AG04450 (cell line): ENCODE results near the gene PEPD. TPM values are rescaled to one million over a fixed set of nuclear protein-coding genes. Genes with fewer than 3 reads are reported as not detected.

Experiments
- CTCF ChIA-PET: fragments of 300-600, 350-600 bp; formaldehyde crosslinking; extraction: SDS; loops from one replicate; lab custom pipeline; 2022; ENCODE audit warnings: antibody characterized with exemption, inconsistent platforms; lab: Charles Lee
- POLR2A ChIA-PET: fragments of 350-600 bp; formaldehyde crosslinking; extraction: SDS; loops from one replicate; lab custom pipeline; 2021; ENCODE audit warnings: antibody characterized with exemption, inconsistent platforms; lab: Yijun Ruan, JAX
- DNase-seq: peaks from one replicate; pipeline ENCODE4 v3.0.0-alpha.2; 2011; ENCODE audit warnings: low read depth, low spot score
- H3K27ac ChIP-seq: one replicate; pipeline ENCODE4 v1.5.1; 2012; ENCODE audit warnings: low read depth, low read length, control low read depth
- H3K27me3 ChIP-seq: one replicate; pipeline ENCODE4 v1.6.0; 2012; ENCODE audit warnings: low read length; ENCODE audit not compliant: control insufficient read depth, insufficient read depth
- H3K4me3 ChIP-seq: 2 replicates; pipeline ENCODE4 v1.5.1; 2011; ENCODE audit warnings: mild to moderate bottlenecking, low read depth, low read length, control low read depth
- H3K9me3 ChIP-seq: 2 replicates; pipeline ENCODE4 v1.5.1; 2012; ENCODE audit warnings: low read length; ENCODE audit not compliant: control insufficient read depth, insufficient read depth
- polyA plus RNA-seq: library from polyadenylated mRNA; depleted of rRNA; stranded (reverse); fragments of >200 nt; gene quantifications from 2 replicates; pipeline ENCODE4 v1.2.3, GENCODE V29; 2011
- TF ChIP-seq, protein P1 (sequence below): IDR thresholded peaks from 2 replicates; pipeline ENCODE4 v1.5.1; 2011; ENCODE audit warnings: low read depth, low read length, control low read depth, inconsistent platforms

The PEPD gene
- polyA plus RNA-seq, 1 experiment, result 67.1 TPM

DNA sequence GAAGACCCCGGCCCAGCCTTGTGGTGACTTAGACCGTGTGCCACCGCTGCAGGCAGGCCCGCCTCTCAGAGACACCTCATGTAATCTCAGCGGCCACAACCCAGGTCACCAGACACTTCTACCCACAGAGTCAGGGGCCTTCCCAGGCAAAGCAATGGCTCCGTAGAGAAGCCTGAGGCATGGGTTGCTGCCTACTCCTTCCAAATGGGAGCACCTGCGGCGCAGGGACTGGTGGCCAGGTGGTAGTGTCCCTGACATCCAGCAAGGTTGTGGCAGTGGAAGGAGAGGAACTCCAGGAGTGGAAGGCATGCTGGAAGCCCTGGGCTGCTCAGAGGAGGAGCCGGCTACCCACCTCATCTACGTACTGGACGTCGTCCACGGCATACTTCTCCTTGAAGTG lies 21.0 kb downstream of the PEPD start:
- no peak for DNase-seq
- Histone ChIP-seq H3K27ac (no peak overlapping the region), H3K9me3 (no peaks in the 10 kb centered on the region), H3K27me3 (no peaks in the 10 kb centered on the region), H3K4me3 (no peak overlapping the region)
- TF ChIP-seq, protein P1, sequence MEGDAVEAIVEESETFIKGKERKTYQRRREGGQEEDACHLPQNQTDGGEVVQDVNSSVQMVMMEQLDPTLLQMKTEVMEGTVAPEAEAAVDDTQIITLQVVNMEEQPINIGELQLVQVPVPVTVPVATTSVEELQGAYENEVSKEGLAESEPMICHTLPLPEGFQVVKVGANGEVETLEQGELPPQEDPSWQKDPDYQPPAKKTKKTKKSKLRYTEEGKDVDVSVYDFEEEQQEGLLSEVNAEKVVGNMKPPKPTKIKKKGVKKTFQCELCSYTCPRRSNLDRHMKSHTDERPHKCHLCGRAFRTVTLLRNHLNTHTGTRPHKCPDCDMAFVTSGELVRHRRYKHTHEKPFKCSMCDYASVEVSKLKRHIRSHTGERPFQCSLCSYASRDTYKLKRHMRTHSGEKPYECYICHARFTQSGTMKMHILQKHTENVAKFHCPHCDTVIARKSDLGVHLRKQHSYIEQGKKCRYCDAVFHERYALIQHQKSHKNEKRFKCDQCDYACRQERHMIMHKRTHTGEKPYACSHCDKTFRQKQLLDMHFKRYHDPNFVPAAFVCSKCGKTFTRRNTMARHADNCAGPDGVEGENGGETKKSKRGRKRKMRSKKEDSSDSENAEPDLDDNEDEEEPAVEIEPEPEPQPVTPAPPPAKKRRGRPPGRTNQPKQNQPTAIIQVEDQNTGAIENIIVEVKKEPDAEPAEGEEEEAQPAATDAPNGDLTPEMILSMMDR, result no peak
- POLR2A ChIA-PET, result no interaction called here
- CTCF ChIA-PET, result no interaction called here

DNA sequence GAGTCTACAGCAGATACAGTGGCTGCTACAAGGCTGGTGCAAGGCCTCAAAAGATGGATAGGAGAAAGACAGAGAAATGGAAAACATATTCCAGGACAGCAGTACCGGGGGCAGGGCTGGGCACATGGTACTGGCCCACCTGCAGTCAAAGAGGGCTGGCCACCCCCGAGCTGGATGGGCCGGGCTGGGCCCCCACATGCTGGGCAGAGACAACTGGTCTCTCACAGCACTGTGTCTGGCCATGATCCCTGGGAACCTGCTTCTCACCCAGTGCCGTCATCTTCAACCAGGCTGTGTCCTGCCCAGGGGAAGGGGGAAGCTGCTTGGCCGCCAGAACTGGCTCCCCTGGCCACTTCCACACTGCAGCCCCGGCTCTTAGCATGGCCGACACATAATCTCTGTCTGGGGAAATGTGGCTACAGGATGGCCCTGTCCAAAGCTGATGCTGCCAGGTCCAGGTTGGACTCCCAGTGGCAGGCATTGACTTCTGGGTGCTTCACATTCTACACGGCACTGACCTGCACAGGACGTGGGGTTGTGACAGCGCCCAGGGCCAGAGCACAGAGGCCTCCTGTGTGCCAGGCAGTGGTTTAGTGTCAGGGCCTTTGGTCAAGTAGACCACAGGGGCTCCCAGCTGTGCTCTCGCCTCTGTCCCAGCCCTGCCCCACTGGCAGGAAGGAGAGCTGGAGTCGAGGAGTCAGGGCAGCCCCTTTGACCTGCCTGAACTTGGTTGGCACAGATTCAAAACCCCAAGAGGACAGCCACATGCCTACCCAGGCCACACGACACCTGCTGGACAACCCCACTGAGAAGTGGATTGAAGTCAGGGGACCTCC lies 21.7 kb downstream of the PEPD start:
- H3K9me3 ChIP-seq, result no peaks in the 10 kb centered on the region
- DNase-seq, result no peak
- H3K27me3 ChIP-seq, result no peaks in the 10 kb centered on the region
- H3K4me3 ChIP-seq, result no peak overlapping the region
- ChIA-PET POLR2A (no interaction called here), CTCF (no interaction called here)
- TF ChIP-seq, protein P1, result no peak
- no peak overlapping the region for H3K27ac ChIP-seq

DNA sequence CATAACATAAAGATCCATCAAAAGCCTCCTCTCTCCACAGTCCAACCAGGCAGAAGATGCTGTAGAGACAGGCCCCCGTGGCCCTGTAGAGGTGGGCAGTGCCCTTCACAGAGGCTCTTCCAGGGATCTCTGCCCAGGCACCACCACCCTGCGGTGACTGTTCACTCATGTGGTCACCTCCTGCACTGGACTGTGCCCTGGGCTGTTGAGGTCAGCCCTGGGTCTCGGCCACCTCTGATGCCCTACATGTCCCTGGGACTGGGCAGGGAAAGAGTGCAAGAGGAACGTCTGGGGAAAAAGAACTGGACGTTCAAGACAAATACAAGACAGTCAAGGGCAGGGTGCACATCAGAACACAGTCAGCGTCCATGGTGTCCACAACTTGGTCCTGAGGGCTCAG lies 22.3 kb downstream of the PEPD start:
- no peak overlapping the region for H3K4me3 ChIP-seq
- no peak for DNase-seq
- POLR2A ChIA-PET, result no interaction called here
- no peaks in the 10 kb centered on the region for H3K27me3 ChIP-seq
- CTCF ChIA-PET, result no interaction called here
- TF ChIP-seq, protein P1, result no peak
- no peaks in the 10 kb centered on the region for H3K9me3 ChIP-seq
- no peak overlapping the region for H3K27ac ChIP-seq

DNA sequence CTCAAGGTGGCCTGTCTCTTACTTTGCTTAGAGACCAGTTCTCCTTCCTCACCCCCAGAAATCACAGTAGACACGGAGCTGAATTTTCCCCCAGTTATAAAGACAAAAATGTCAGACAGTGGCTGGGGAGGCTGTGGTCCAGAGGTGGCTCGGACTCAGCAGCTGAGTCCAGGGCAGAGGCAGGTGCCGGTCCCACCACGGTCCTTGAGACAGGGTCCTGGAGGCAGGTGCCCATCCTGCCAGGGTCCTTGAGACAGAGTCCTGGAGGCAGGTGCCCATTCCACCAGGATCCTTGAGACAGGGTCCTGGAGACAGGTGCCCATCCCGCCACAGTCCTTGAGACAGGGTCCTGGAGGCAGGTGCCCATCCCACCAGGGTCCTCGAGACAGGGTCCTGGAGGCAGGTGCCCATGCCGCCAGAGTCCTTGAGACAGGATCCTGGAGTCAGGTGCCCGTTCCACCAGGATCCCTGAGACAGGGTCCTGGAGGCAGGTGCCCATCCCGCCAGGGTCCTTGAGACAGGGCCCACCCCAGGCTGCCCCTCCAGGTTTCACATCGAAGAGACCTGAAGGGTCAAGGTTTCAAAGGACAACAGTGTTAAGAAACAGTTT lies 23.1 kb downstream of the PEPD start:
- no peak overlapping the region for H3K27ac ChIP-seq
- no peak for DNase-seq
- ChIA-PET POLR2A (no interaction called here), CTCF (no interaction called here)
- no peaks in the 10 kb centered on the region for H3K27me3 ChIP-seq
- H3K9me3 ChIP-seq, result no peaks in the 10 kb centered on the region
- TF ChIP-seq, protein P1, result no peak
- no peak overlapping the region for H3K4me3 ChIP-seq

DNA sequence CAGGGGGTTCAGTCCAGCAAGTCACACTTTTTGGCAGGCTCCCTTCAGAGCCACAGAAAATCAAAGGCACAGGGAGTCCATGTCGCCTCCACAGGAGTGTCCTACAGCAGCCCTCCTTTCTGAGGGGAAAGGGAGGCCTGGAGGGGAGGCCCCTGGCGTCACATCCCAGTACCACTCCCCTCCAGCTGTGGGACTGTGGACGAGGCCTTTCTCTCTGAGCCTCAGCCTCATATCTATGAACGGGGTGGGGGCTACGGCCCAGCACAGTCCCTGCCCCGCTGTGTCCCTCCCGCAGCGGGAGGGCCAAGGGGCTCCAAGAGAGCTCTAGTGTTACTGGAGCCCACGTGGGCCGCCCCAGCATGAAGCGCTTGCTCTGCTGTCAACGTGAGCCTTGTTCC lies 23.8 kb downstream of the PEPD start:
- Histone ChIP-seq H3K27me3 (no peaks in the 10 kb centered on the region), H3K27ac (no peak overlapping the region), H3K9me3 (no peaks in the 10 kb centered on the region), H3K4me3 (no peak overlapping the region)
- ChIA-PET POLR2A (no interaction called here), CTCF (interaction anchor here (0.6 kb wide), 1 partner anchor 280 kb away, joined by 4 read pairs; no protein-coding TSS in a partner anchor)
- DNase-seq, result no peak
- TF ChIP-seq, protein P1, result no peak
